Neural progenitor cell (in vitro differentiated cells): ENCODE measurements around the gene ZBTB26. TPM values are rescaled to one million over a fixed set of nuclear protein-coding genes. Genes with fewer than 3 reads are reported as not detected.
A peak's percentile ranks its signal among the peaks of the same experiment; 100 is the strongest.

Experiments used
- DNase-seq: peaks from one replicate; pipeline ENCODE4 v3.0.0-alpha.2; 2016; ENCODE audit warnings: low spot score
- H2AFZ ChIP-seq: fragments of 200-600 bp; sonication (generic); replicated peaks from 2 replicates; pipeline ENCODE4 v1.6.1; 2016; ENCODE audit warnings: antibody characterized with exemption
- H3F3A ChIP-seq: fragments of 200-600 bp; sonication (generic); 2 replicates; pipeline ENCODE4 v1.6.1; 2016; ENCODE audit warnings: antibody characterized with exemption, low read depth
- H3K27ac ChIP-seq: fragments of 200-600 bp; sonication (generic); 2 replicates; pipeline ENCODE4 v1.5.1; 2016; ENCODE audit warnings: mild to moderate bottlenecking
- H3K27me3 ChIP-seq: fragments of 200-600 bp; sonication (generic); 2 replicates; pipeline ENCODE4 v1.6.1; 2016; ENCODE audit warnings: mild to moderate bottlenecking, moderate library complexity
- H3K36me3 ChIP-seq: fragments of 200-600 bp; sonication (generic); 2 replicates; pipeline ENCODE4 v1.5.1; 2016
- H3K4me1 ChIP-seq: fragments of 200-600 bp; sonication (generic); 2 replicates; pipeline ENCODE4 v1.6.1; 2016; ENCODE audit warnings: mixed run types
- H3K4me2 ChIP-seq: fragments of 200-600 bp; sonication (generic); 2 replicates; pipeline ENCODE4 v1.6.1; 2016
- H3K4me3 ChIP-seq: fragments of 200-600 bp; sonication (generic); 2 replicates; pipeline ENCODE4 v1.5.1; 2016
- H3K79me2 ChIP-seq: fragments of 200-600 bp; sonication (generic); 2 replicates; pipeline ENCODE4 v1.6.1; 2016; ENCODE audit warnings: low read depth
- H3K9ac ChIP-seq: fragments of 200-600 bp; sonication (generic); 2 replicates; pipeline ENCODE4 v1.6.1; 2016
- H3K9me3 ChIP-seq: fragments of 200-600 bp; sonication (generic); 2 replicates; pipeline ENCODE4 v1.5.1; 2016; ENCODE audit warnings: low read depth
- H4K20me1 ChIP-seq: fragments of 200-600 bp; sonication (generic); 2 replicates; pipeline ENCODE4 v1.6.1; 2016; ENCODE audit warnings: low read depth
- H3K27ac Mint-ChIP-seq: 3 replicates; pipeline ENCODE4 v1.8.0; 2021; ENCODE audit warnings: mixed read lengths
- H3K27me3 Mint-ChIP-seq: 2 replicates; pipeline ENCODE4 v1.8.0; 2022; ENCODE audit warnings: low read depth, mild to moderate bottlenecking, inconsistent platforms, moderate library complexity, mixed read lengths; ENCODE audit not compliant: insufficient read depth
- H3K36me3 Mint-ChIP-seq: 3 replicates; pipeline ENCODE4 v1.8.0; 2021; ENCODE audit warnings: mixed read lengths
- H3K4me1 Mint-ChIP-seq: 3 replicates; pipeline ENCODE4 v1.8.0; 2021; ENCODE audit warnings: mixed read lengths
- H3K4me3 Mint-ChIP-seq: 3 replicates; pipeline ENCODE4 v1.8.0; 2021; ENCODE audit warnings: mild to moderate bottlenecking, moderate library complexity, mixed read lengths
- H3K9me3 Mint-ChIP-seq: 3 replicates; pipeline ENCODE4 v1.8.0; 2020; ENCODE audit warnings: mixed read lengths
- EZH2 ChIP-seq: fragments of 200-600 bp; sonication (generic); IDR thresholded peaks from 2 replicates; pipeline ENCODE4 v1.6.1; 2017; ENCODE audit warnings: antibody characterized with exemption, mild to moderate bottlenecking, moderate library complexity
- EZH2phosphoT487 ChIP-seq: fragments of 200-600 bp; sonication (generic); IDR thresholded peaks from 2 replicates; pipeline ENCODE4 v1.6.1; 2017; ENCODE audit warnings: antibody characterized with exemption
- total RNA-seq: library from RNA; depleted of rRNA; stranded (reverse); fragments of >200 nt; gene quantifications from 2 replicates; pipeline ENCODE4 v1.2.3, GENCODE V29; 2015; ENCODE audit warnings: low replicate concordance
- TF ChIP-seq, protein P1 (sequence below): fragments of 200-600 bp; sonication (generic); IDR thresholded peaks from 2 replicates; pipeline ENCODE4 v1.5.1; 2017; ENCODE audit warnings: antibody characterized with exemption, mild to moderate bottlenecking

ZBTB26 gene
- total RNA-seq, 1 donor from 2014 or later = 15.5 TPM

DNA sequence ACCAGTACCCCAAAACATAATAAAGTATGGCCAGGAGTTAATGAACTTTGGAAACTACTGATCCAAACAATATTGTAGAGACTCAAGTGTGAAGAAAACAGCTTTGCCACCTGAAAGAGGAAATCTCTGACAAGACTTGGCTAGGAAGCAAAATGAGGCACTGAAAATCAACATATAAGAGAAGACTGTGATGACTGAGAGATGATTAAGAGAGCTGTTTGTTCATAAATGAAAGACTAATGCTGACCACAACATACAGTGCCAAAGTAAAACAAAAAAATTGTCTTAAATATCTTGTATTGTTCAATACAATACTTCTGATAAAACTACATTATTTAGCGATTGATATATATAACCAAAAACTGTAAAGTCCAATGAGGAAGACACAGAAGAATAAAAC, 33.3 kb downstream of the ZBTB26 start:
- H3K9ac ChIP-seq = no peak overlapping the region
- peaks cover 7% of the 10 kb centered on the region for H3F3A ChIP-seq
- H3K27me3 ChIP-seq = no peaks in the 10 kb centered on the region
- peaks cover 18% of the 10 kb centered on the region for H3K36me3 ChIP-seq
- Mint-ChIP-seq H3K4me3 (no peak overlapping the region), H3K36me3 (peaks cover 8% of the 10 kb centered on the region), H3K4me1 (peaks cover 7% of the 10 kb centered on the region), H3K9me3 (no peaks in the 10 kb centered on the region), H3K27ac (no peak overlapping the region), H3K27me3 (no peaks in the 10 kb centered on the region)
- no peak overlapping the region for H3K4me2 ChIP-seq
- no peak for TF ChIP-seq EZH2phosphoT487
- TF ChIP-seq, protein P1, sequence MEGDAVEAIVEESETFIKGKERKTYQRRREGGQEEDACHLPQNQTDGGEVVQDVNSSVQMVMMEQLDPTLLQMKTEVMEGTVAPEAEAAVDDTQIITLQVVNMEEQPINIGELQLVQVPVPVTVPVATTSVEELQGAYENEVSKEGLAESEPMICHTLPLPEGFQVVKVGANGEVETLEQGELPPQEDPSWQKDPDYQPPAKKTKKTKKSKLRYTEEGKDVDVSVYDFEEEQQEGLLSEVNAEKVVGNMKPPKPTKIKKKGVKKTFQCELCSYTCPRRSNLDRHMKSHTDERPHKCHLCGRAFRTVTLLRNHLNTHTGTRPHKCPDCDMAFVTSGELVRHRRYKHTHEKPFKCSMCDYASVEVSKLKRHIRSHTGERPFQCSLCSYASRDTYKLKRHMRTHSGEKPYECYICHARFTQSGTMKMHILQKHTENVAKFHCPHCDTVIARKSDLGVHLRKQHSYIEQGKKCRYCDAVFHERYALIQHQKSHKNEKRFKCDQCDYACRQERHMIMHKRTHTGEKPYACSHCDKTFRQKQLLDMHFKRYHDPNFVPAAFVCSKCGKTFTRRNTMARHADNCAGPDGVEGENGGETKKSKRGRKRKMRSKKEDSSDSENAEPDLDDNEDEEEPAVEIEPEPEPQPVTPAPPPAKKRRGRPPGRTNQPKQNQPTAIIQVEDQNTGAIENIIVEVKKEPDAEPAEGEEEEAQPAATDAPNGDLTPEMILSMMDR = no peak
- H3K27ac ChIP-seq = peak overlapping the region; percentile 26
- no peak overlapping the region for H3K4me3 ChIP-seq
- H4K20me1 ChIP-seq = peaks cover 82% of the 10 kb centered on the region
- DNase-seq = no peak
- no peaks in the 10 kb centered on the region for H3K9me3 ChIP-seq
- H3K4me1 ChIP-seq = peaks cover 2% of the 10 kb centered on the region
- no peak overlapping the region for H2AFZ ChIP-seq
- H3K79me2 ChIP-seq = peaks cover 94% of the 10 kb centered on the region

DNA sequence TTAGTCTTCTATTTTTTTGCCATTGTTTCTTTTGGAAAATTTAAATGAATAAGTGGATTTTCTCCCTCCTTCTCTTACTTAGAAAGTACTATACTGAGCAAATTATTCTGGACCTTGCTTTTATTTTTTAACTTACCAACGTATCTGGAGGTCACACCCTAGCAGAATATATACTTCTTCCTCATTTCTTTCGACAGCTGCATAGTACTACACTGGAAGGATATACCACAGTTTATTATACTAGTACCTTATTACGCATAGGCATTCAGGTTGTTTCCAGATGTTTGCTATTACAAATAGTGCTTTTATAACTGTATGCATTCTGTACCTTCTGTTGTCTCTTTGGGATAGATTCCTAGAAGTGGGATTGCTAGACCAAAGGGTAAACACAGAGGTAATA, 42.8 kb downstream of the ZBTB26 start:
- H3K36me3 Mint-ChIP-seq = peaks cover 13% of the 10 kb centered on the region
- TF ChIP-seq EZH2phosphoT487 (no peak), EZH2 (no peak)
- TF ChIP-seq, protein P1 = no peak
- Histone ChIP-seq H3K27ac (no peak overlapping the region), H3K9ac (no peak overlapping the region), H3K4me1 (no peaks in the 10 kb centered on the region), H4K20me1 (peaks cover 12% of the 10 kb centered on the region), H3K9me3 (no peaks in the 10 kb centered on the region), H3K36me3 (peaks cover 29% of the 10 kb centered on the region), H3K4me3 (peak overlapping the region; percentile 12), H3K4me2 (no peak overlapping the region), H3F3A (peaks cover 5% of the 10 kb centered on the region), H3K27me3 (no peaks in the 10 kb centered on the region), H3K79me2 (peaks cover 7% of the 10 kb centered on the region), H2AFZ (no peak overlapping the region)
- no peak for DNase-seq
- no peak overlapping the region for H3K27ac Mint-ChIP-seq
- H3K27me3 Mint-ChIP-seq = no peaks in the 10 kb centered on the region
- no peaks in the 10 kb centered on the region for H3K4me1 Mint-ChIP-seq
- no peaks in the 10 kb centered on the region for H3K9me3 Mint-ChIP-seq
- no peak overlapping the region for H3K4me3 Mint-ChIP-seq

DNA sequence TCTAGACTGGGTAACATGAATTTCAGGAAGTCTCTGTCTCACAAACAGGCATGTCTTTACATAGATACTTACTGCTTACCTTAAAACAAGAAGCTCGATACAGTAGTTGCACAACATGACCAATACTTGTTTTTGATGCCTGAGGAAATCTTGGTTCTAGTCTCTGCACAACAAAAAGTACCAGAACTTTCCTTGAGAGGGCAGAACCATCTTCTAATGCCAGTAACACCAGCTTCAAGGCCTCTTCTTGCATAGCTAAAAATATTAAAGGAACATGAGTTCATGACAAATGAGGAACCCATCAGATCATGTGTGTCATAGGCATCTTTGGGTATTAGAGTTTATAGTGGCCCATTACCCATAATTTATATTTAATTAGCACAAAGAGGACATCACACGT, 48.2 kb downstream of the ZBTB26 start:
- Mint-ChIP-seq H3K27me3 (no peaks in the 10 kb centered on the region), H3K9me3 (no peaks in the 10 kb centered on the region), H3K36me3 (peaks cover 19% of the 10 kb centered on the region)

More for the DNA sequence above, 48.2 kb downstream of the ZBTB26 start:
- Histone ChIP-seq H3K27me3 (no peaks in the 10 kb centered on the region), H3K9me3 (no peaks in the 10 kb centered on the region), H3K27ac (no peak overlapping the region), H4K20me1 (no peaks in the 10 kb centered on the region), H3K9ac (no peak overlapping the region), H3K79me2 (no peaks in the 10 kb centered on the region), H3K4me2 (no peak overlapping the region), H3K36me3 (peaks cover 25% of the 10 kb centered on the region), H3F3A (no peaks in the 10 kb centered on the region), H2AFZ (no peak overlapping the region), H3K4me1 (no peaks in the 10 kb centered on the region), H3K4me3 (no peak overlapping the region)
- Mint-ChIP-seq H3K4me1 (no peaks in the 10 kb centered on the region), H3K4me3 (no peak overlapping the region), H3K27ac (no peak overlapping the region)
- DNase-seq = no peak
- TF ChIP-seq EZH2 (no peak), EZH2phosphoT487 (no peak)
- TF ChIP-seq, protein P1 = no peak
